GM21737 (cell line): ENCODE measurements around the gene GNG3.
"Not testable (repeated sequence)": the region's sequence is repeated elsewhere in the genome, so short reads cannot be mapped to it uniquely, and the experiment has no call there.

Source experiments
- ATAC-seq: cut with Tn5 transposase; IDR thresholded peaks from one replicate; pipeline ENCODE4 v1.9.1; 2021; ENCODE audit warnings: mild to moderate bottlenecking, moderate library complexity; ENCODE audit not compliant: unreplicated experiment

The GNG3 gene

GRCh38 chr11:62707277-62707861 lies at the start of gene GNG3, which contains the start of gene BSCL2:
TSS of gene GNG3 (plus strand) at chr11:62707676. CDS start at chr11:62708296, 620 bp downstream.
TSS of gene BSCL2 (minus strand) at chr11:62707424. CDS start at chr11:62707195, 229 bp downstream.
- ATAC-seq: no peak

GRCh38 chr11:62664405-62665074 lies 42.9 kb upstream of the GNG3 start:
- ATAC-seq: peak; percentile 29

GRCh38 chr11:62665075-62665598 lies 42.3 kb upstream of the GNG3 start, which contains the start of the genes C11orf98 and CSKMT:
TSS of gene C11orf98 (minus strand) at chr11:62665210. CDS start at chr11:62665169, 41 bp downstream.
TSS of gene CSKMT (plus strand) at chr11:62665312. CDS start at chr11:62665880, 568 bp downstream.
- ATAC-seq: peak; percentile 90

- ATAC-seq: no peak
Observed at GRCh38 chr11:62665599-62666258, 41.7 kb upstream of the GNG3 start.

GRCh38 chr11:62666259-62666926 lies 41.1 kb upstream of the GNG3 start:
- no peak for ATAC-seq

- no peak for ATAC-seq
Observed at GRCh38 chr11:62667460-62667859, 40.0 kb upstream of the GNG3 start.

GRCh38 chr11:62669420-62670161 lies 37.9 kb upstream of the GNG3 start:
- no peak for ATAC-seq

GRCh38 chr11:62671236-62671607 lies 36.3 kb upstream of the GNG3 start:
- ATAC-seq: no peak

GRCh38 chr11:62671608-62672389 lies 35.7 kb upstream of the GNG3 start, which contains the start of the genes LBHD1 and UQCC3:
TSS of gene LBHD1 (minus strand) at chr11:62672267. CDS start at chr11:62670031, 2,236 bp downstream.
TSS of gene UQCC3 (plus strand) at chr11:62671673. CDS start at chr11:62671746, 73 bp downstream.
- peak; percentile 45 for ATAC-seq

- no peak for ATAC-seq
Observed at GRCh38 chr11:62673196-62673525, 34.3 kb upstream of the GNG3 start.

- not testable (repeated sequence) for ATAC-seq
Observed at GRCh38 chr11:62675415-62675814, 32.1 kb upstream of the GNG3 start.

- ATAC-seq: no peak
Observed at GRCh38 chr11:62676698-62677097, 30.8 kb upstream of the GNG3 start.

GRCh38 chr11:62677156-62677555 lies 30.3 kb upstream of the GNG3 start:
- no peak for ATAC-seq

- ATAC-seq: no peak
Observed at GRCh38 chr11:62677714-62678113, 29.8 kb upstream of the GNG3 start.

GRCh38 chr11:62678433-62678769 lies 29.1 kb upstream of the GNG3 start:
- ATAC-seq: peak; percentile 14

GRCh38 chr11:62678770-62679696 lies 28.4 kb upstream of the GNG3 start, which contains the start of gene UBXN1:
TSS of gene UBXN1 (minus strand) at chr11:62679073. CDS start at chr11:62678923, 150 bp downstream.
- peak; percentile 63 for ATAC-seq

GRCh38 chr11:62680825-62681240 lies 26.6 kb upstream of the GNG3 start:
- no peak for ATAC-seq

GRCh38 chr11:62682518-62682917 lies 25.0 kb upstream of the GNG3 start:
- no peak for ATAC-seq
